ENCODE results near the gene RPA3.

DNA sequence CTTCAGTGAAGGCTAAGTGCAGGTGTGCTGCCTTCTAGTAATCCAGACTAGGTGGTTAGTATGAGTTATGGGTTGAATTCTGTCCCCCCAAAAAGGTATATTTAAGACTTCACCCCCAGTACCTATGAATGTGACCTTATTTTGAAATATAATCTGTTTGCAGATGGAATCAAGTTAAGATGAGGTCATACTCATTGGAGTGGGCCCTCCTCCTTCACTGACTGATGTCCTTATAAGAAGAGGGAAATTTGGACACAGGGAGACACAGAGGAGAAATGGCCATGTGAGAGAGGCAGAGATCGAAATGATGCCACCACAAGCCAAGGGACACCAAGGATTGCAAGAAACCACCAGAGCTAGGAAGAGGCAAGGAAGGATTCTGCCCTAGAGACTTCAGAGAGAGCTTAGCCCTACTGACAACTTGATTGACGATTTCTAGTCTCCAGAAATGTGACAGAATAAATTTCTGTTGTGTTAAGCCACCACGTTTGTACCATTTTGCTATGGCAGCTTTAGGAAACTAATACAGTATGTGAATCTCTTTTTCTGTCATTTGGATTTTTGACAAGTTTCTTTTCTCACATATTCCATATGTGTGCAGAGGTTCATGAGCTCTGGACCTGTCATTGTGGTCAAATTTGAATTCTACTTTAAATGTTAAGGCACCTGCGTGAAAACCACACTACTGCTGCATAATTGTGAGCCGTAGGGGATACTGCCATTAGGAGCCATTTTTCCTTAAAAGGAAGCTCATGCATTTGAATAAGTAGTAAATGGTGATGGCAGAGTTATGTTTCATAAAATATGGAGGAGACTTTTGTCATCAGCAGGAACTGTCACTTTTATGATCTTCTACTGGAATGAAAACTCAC is 2.6 kb upstream of the RPA3 start:
- TF ChIP-seq, protein P1, sequence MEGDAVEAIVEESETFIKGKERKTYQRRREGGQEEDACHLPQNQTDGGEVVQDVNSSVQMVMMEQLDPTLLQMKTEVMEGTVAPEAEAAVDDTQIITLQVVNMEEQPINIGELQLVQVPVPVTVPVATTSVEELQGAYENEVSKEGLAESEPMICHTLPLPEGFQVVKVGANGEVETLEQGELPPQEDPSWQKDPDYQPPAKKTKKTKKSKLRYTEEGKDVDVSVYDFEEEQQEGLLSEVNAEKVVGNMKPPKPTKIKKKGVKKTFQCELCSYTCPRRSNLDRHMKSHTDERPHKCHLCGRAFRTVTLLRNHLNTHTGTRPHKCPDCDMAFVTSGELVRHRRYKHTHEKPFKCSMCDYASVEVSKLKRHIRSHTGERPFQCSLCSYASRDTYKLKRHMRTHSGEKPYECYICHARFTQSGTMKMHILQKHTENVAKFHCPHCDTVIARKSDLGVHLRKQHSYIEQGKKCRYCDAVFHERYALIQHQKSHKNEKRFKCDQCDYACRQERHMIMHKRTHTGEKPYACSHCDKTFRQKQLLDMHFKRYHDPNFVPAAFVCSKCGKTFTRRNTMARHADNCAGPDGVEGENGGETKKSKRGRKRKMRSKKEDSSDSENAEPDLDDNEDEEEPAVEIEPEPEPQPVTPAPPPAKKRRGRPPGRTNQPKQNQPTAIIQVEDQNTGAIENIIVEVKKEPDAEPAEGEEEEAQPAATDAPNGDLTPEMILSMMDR (IDR thresholded peaks at IDR 0.05), result no peak
- no peak for TF ChIP-seq POLR2A (IDR thresholded peaks at IDR 0.05)

Data from prostate gland (tissue), 2 donors.